A549 (cell line): ENCODE data around the gene WBP2. TPM values are rescaled to one million over a fixed set of nuclear protein-coding genes. Genes with fewer than 3 reads are reported as not detected.

Experiments
- ATAC-seq, 2 experiments: fragments of 200-7000 bp in 1 of 2; fragments of >200 bp in 1 of 2; cut with Nextera tagmentation in 1 of 2; cut with Tn5 transposase in 1 of 2; 3 replicates each; pipeline versions ENCODE4 v1.8.0 to v1.9.1; 2018 to 2020; ENCODE audit warnings: mild to moderate bottlenecking in 1 of 2, moderate library complexity in 1 of 2
- CTCF ChIA-PET: fragments of 300-600 bp; sonication (Branson Sonifier 250); formaldehyde crosslinking; extraction: SDS; loops from one replicate; lab custom pipeline; 2021; ENCODE audit warnings: antibody characterized with exemption, inconsistent platforms; lab: Yijun Ruan, JAX
- POLR2A ChIA-PET: fragments of 350-600 bp; formaldehyde crosslinking; extraction: SDS; loops from one replicate; lab custom pipeline; 2021; ENCODE audit warnings: antibody characterized with exemption, inconsistent platforms; lab: Yijun Ruan, JAX
- DNase-seq, 2 experiments: peaks; one replicate each; pipeline versions ENCODE4 v3.0.0 to v3.0.0-alpha.2; 2011 to 2016; ENCODE audit warnings: low read depth in 1 of 2, low spot score in 1 of 2
- FAIRE-seq: peaks from 2 replicates; lab custom pipeline; 2011; peaks lifted over from hg19 to GRCh38; lab: Jason Lieb, UNC
- H3K27ac ChIP-seq, 2 experiments: fragments of >200 bp; sonication (Bioruptor Twin); formaldehyde crosslinking; 3 replicates each; pipeline ENCODE4 v1.5.1; 2016 to 2017
- H3K4me1 ChIP-seq: fragments of >200 bp; sonication (Bioruptor Twin); formaldehyde crosslinking; 3 replicates; pipeline ENCODE4 v1.6.1; 2016
- H3K4me2 ChIP-seq: fragments of >200 bp; sonication (Bioruptor Twin); formaldehyde crosslinking; 3 replicates; pipeline ENCODE4 v1.6.1; 2016
- H3K4me3 ChIP-seq: fragments of >200 bp; sonication (Bioruptor Twin); formaldehyde crosslinking; 3 replicates; pipeline ENCODE4 v1.5.1; 2016
- H3K9me3 ChIP-seq: fragments of >200 bp; sonication (Bioruptor Twin); formaldehyde crosslinking; 3 replicates; pipeline ENCODE4 v1.6.1; 2016
- CBX2 ChIP-seq: fragments of 200-600 bp; sonication (generic); IDR thresholded peaks from 2 replicates; pipeline ENCODE4 v1.6.1; 2016; ENCODE audit warnings: low read depth, mild to moderate bottlenecking, borderline replicate concordance
- CTCF ChIP-seq: fragments of >200 bp; sonication (Bioruptor Twin); formaldehyde crosslinking; IDR thresholded peaks from 3 replicates; pipeline ENCODE4 v1.5.1; 2016
- EHMT2 ChIP-seq: fragments of 200-600 bp; sonication (generic); IDR thresholded peaks from 2 replicates; pipeline ENCODE4 v1.6.1; 2016; ENCODE audit warnings: antibody characterized with exemption, low read depth, mild to moderate bottlenecking, moderate library complexity
- HES2 ChIP-seq: fragments of >200 bp; sonication (Bioruptor Twin); formaldehyde crosslinking; IDR thresholded peaks from 2 replicates; pipeline ENCODE4 v1.6.1; 2016
- HEYL ChIP-seq: fragments of 250-450 bp; sonication (Bioruptor Pico); IDR thresholded peaks from 2 replicates; pipeline ENCODE4 v1.8.0; 2021; ENCODE audit warnings: mild to moderate bottlenecking, moderate library complexity
- HMGXB4 ChIP-seq: fragments of 250-450 bp; sonication (Bioruptor Pico); IDR thresholded peaks from 2 replicates; pipeline ENCODE4 v1.5.0; 2021; ENCODE audit warnings: mild to moderate bottlenecking, moderate library complexity, borderline replicate concordance
- HOXA7 ChIP-seq: fragments of 250-450 bp; sonication (Bioruptor Pico); IDR thresholded peaks from 2 replicates; pipeline ENCODE4 v1.5.0; 2020; ENCODE audit warnings: mild to moderate bottlenecking, moderate library complexity
- JUNB ChIP-seq: fragments of >200 bp; sonication (Bioruptor Twin); formaldehyde crosslinking; IDR thresholded peaks from 2 replicates; pipeline ENCODE4 v1.6.1; 2016
- MAFK ChIP-seq: fragments of 450-650 bp; IDR thresholded peaks from 2 replicates; pipeline ENCODE4 v1.6.1; 2014; ENCODE audit not compliant: partially characterized antibody
- MAZ ChIP-seq: fragments of 150-350 bp; IDR thresholded peaks from 2 replicates; pipeline ENCODE4 v1.6.1; 2014; ENCODE audit warnings: antibody characterized with exemption, low read depth, low read length, borderline replicate concordance
- MYC ChIP-seq: IDR thresholded peaks from 2 replicates; pipeline ENCODE4 v1.6.1; 2012; ENCODE audit warnings: mild to moderate bottlenecking, inconsistent platforms, low read length, improper control_type of control experiment, borderline replicate concordance
- NFE2L2 ChIP-seq: fragments of 150-350 bp; conservative IDR thresholded peaks from 2 replicates; pipeline ENCODE4 v1.6.1; 2014; ENCODE audit warnings: low read length
- PHF8 ChIP-seq: fragments of 200-600 bp; sonication (generic); IDR thresholded peaks from 2 replicates; pipeline ENCODE4 v1.6.1; 2016; ENCODE audit warnings: low read depth, mild to moderate bottlenecking, antibody characterized with exemption, moderate library complexity, borderline replicate concordance
- POLR2AphosphoS2 ChIP-seq: conservative IDR thresholded peaks from 2 replicates; pipeline ENCODE4 v1.6.1; 2012; ENCODE audit warnings: low read length, improper control_type of control experiment, inconsistent platforms
- REST ChIP-seq: fragments of 200-600 bp; sonication (generic); IDR thresholded peaks from 2 replicates; pipeline ENCODE4 v1.6.1; 2016; ENCODE audit warnings: antibody characterized with exemption, mild to moderate bottlenecking, moderate library complexity
- TP53 ChIP-seq: fragments of 250-450 bp; sonication (Bioruptor Pico); IDR thresholded peaks from 2 replicates; pipeline ENCODE4 v1.5.0; 2021; ENCODE audit warnings: mild to moderate bottlenecking, moderate library complexity
- USF2 ChIP-seq: fragments of 450-650 bp; IDR thresholded peaks from 2 replicates; pipeline ENCODE4 v1.6.1; 2014; ENCODE audit warnings: antibody characterized with exemption
- WGBS: methylation state at CpG from one replicate; pipeline ENCODE4 v1.1.6; 2017; ENCODE audit errors: missing lambda C conversion rate; 5-methylcytosine and 5-hydroxymethylcytosine counted together
- polyA plus RNA-seq, 4 experiments: library from polyadenylated mRNA; depleted of rRNA in 3 of 4; stranded (reverse); fragments of >200 nt; fragmentation: RNase III in 1 of 4; extraction: RNeasy Plus Mini Kit Qiagen cat#74134 plus additional on column Dnase treatment in 1 of 4; gene quantifications; 2 replicates in 3 of 4; 3 replicates in 1 of 4; pipeline ENCODE4 v1.2.3, GENCODE V29; 2011 to 2017

WBP2 gene
- polyA plus RNA-seq, 2 of the 4 experiments (the other 2 are of a cell fraction), result 39.7 to 131 TPM

- TF ChIP-seq USF2 (no peak), PHF8 (no peak)
- TF ChIP-seq, all 56 proteins: peak for 0
Observed at GRCh38 chr17:75839942-75840798, 15.0 kb downstream of the WBP2 start (continued).

GRCh38 chr17:75838410-75838809 is 16.7 kb downstream of the WBP2 start:
- no peak overlapping the region for H3K4me2 ChIP-seq
- H3K9me3 ChIP-seq, result no peaks in the 10 kb centered on the region
- ChIA-PET POLR2A (no interaction called here), CTCF (interaction anchor here (1.3 to 37.0 kb wide), 3 partner anchors 3 to 22 kb away, joined by 5 to 691 read pairs (median 691); partner anchors contain the start of genes UNC13D and WBP2)
- no peaks in the 10 kb centered on the region for H3K4me1 ChIP-seq
- no peak for FAIRE-seq
- no peak for ATAC-seq
- 93% methylated on average over 15 of the region's 15 CpGs for WGBS
- no peak overlapping the region for H3K27ac ChIP-seq
- no peak overlapping the region for H3K4me3 ChIP-seq
- no peak for DNase-seq
- no peak for TF ChIP-seq EHMT2
- no peak for TF ChIP-seq CBX2
- TF ChIP-seq POLR2AphosphoS2, result no peak
- no peak for TF ChIP-seq HMGXB4
- TF ChIP-seq NFE2L2, result no peak
- TF ChIP-seq TP53 (CRISPR knock-in tag), result no peak
- TF ChIP-seq JUNB, result no peak
- no peak for TF ChIP-seq REST
- TF ChIP-seq CTCF, result no peak
- no peak for TF ChIP-seq MAFK
- no peak for TF ChIP-seq HES2
- TF ChIP-seq HEYL (CRISPR knock-in tag), result no peak
- TF ChIP-seq HOXA7 (CRISPR knock-in tag), result no peak
- TF ChIP-seq MYC, result no peak
- no peak for TF ChIP-seq PHF8
- TF ChIP-seq MAZ, result no peak
- TF ChIP-seq USF2, result no peak
